T follicular helper cell (primary cell): Measurements from ENCODE around the gene DDRGK1.
"Not testable (repeated sequence)": the region's sequence is repeated elsewhere in the genome, so short reads cannot be mapped to it uniquely, and the experiment has no call there.

ENCODE experiments used
- DNase-seq: peaks from one replicate; pipeline ENCODE4 v3.0.0-alpha.2; 2020; ENCODE audit warnings: low read depth

The DDRGK1 gene

DNA sequence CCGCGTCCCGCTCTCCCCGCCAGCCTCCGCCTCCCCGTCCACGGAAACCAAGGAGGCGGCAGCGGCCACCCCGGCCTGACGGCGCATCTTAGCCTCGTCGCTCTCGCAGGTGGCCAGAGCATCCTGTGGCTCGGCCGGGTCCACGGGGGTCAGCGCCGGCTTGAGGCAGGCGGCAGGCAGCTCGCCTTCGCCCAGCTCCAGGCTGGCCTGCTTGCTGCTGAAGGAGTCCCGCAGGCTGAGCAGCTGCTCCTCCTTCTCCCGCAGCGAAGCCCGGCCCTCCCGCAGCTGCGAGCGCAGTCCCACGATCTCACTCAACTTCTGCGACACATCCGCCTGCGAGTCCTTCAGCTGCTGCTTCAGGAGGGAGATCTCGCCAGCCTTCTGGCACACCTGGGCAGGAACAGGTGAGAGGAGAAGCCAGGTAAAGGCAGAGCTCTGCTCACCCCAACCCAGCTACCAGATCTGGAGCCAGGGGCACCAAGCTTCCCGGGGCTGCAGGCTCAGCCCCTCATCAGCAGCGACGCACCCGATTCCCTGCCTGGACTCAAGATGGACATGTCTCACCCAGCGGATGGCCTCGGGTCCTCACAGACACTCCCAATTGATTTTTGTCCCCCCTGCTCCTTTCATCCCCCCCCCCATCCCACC is 39.6 kb downstream of the DDRGK1 start:
- DNase-seq, result no peak

DNA sequence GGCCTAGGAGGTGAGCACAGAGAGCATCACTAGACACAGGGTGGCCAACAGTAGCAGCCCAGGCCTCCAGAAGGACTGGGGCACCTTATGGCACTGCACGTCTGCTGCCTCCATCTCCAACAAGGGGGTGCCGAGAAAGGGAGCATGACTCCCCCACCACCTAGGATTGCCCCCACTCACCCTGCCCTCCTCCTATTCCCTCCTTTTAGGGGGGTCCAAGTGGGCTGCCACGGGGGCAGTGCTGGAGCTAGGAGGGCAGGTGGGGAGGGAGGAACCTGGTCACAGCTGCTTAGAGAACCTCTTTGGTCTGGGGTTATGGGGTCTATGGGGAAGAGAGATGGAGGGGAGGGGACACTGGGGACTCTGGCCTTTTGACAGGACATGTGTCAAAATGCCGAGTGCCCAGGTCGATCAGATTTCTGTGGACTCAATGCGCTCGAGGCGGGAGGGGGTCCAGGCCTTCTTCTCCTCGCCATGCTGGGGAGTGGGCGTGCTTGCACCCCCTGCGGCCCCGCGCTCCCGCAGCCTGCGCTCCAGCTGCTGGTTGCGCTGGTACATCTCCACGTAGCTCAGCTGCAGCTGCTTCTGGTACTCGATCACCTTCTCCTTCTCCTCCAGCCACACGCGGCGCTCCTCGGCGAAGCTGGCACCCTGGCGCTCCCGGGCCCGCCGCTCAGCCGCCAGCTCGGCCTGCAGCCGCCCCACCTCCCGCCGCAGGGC is 40.3 kb downstream of the DDRGK1 start:
- no peak for DNase-seq

DNA sequence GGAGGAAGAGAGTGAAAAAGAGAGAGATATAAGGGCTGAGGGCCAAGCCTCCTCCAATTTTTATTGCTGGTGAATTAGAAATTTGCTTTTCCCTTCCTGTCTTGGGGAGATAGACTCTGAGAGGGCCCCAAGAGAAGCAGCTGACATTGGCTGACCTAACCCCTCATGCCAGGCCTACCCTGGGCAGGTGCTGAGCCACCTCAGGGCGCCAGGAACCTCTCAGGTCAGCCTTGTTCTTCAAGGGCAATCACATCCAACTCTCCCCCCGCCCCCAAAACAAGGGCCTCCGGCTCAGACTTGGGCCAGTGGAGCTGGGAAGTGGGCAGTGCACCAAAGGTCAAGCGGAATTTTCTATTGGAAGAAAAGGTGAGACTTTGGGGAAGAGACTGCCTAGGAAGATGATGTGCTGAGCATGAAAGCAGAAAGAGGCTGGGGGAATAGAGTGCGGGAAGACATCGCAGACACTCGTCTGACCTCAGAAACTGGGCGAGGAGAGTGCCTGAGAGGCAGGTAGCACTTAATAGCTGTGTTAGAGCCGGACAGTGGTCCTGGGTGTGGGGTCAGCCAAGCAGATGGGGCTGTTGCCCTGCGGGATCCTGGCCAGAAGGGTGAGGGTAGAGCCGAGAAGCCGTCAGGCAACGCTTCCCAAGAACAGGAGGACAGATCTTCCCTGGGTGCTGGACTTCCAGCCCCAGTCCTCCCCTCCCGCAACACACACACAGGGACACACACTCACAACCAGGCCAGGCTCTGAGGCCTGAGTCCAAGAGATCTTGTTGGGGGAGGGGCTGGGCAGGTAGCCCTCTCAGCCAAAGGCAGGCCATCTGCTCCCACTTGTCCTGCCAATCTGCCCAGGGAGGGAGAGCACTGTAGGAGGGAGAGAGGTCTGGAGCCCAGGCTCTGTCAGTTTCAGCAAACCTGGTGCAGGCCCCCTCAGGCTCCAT is 41.1 kb downstream of the DDRGK1 start:
- no peak for DNase-seq

DNA sequence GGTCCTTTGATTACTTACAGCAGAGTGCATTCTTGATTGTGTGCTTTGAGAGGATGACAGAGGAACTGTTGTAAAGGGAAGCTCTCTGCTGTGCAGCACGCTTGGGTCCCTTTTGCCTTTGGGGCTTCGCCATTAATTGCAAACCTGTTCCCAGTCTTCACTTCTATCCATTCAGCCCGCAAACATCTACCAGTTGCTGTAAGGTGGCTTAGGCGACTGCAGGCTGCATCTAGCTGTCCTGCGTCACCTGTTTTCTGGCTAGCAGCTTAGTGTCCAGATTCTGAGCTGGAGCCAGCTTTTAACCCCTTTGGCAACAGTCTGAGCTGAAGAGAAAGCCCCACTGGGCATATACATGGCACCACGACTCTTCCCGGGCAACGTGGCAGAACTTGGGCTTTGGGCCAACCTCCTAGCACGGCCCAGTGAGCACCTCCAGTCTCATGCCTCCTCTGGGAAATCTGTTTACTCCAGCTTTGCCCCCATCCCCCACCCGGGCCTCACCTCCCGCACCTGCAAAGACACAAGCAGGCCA is 42.3 kb downstream of the DDRGK1 start:
- DNase-seq, result no peak

DNA sequence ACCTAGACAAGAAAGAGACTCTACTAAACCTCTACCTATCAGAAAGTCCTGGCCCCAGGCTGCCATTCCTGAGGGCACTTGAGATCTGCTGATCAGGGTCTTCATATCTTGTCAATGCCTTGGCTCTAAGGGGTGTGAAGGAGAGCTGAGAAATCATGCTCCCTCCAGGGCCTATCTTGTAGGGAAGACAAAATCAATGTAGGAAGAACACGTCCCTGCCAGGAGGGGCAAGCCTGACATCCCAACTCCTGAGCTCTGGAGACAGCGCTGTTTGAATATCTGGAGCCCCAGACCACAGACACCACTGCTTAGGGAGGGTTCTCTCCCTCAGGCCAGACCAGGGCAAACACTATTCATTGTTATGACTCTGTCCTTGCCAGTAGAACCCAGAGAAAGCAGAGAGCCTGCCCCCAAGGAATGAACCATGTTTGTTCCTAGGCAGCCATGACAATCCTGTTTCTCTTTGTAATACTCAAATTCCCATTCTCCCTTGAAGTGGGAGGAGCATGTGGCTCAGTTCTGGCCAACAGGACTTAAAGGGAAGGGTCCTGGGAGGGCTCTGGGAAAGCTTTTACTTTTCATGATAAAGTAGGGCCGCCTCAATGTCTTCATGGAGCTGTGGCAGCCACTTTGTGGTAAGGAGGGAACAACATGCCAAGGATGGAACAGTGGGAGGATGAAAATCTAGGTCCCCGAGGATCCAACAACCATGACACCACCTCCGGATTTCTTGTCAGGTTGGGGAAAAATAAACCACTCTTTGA is 43.0 kb downstream of the DDRGK1 start:
- no peak for DNase-seq

DNA sequence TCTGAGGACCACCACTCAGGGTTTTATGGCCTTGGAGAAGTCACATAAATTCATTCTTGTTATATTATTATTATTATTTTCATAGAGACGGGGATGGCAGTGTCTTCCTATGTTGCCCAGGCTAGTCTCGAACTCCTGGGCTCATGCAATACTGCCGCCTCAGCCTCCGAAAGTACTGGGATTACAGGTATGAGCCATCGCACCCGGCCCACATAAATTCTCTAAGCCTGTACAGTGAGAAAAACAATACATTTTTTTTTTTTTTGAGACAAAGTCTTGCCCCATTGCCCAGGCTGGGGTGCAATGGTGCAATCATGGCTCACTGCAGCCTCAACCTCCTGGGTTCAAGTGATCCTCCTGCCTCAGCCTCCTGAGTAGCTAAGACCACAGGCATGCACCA is 44.1 kb downstream of the DDRGK1 start:
- no peak for DNase-seq

DNA sequence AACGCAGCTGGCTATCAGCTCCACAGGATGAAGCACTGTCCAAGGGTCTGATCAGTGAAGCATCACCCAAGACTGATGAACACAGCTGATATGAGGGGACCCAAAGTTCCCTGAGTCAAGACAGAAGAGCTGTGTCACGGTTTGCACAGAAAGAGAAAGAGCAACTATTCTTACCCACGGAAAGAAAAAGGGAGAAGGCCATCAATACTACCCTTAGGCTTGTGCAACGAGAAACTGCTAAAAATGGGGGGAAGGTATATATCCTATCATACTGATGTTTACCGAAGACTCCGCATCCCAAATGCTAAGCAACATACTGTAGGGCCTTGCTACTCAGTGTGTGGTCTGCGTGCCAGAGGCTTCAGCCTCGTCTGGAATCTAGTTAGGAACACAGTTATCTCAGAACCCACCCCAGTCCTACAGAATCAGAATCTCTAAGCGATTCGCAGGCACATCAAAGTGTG is 45.5 kb downstream of the DDRGK1 start:
- no peak for DNase-seq

DNA sequence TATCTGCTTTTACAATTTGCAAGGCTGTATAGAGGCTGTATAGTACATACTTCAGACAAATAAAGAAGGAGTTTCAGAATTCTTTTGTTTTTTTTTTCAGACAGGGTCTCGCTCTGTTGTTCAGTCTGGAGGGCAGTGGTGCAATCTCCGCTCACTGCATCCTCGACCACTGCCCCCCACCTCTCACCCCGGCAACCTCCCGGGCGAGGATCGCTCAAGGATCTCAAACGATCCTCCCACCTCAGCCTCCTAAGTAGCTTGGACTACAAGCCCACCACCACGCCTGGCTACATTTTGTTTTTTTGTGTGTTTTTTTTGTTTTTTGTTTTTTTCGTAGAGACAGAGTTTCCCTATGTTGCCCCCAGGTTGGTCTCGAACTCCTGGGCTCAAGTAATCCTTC is 46.7 kb downstream of the DDRGK1 start:
- DNase-seq, result no peak

DNA sequence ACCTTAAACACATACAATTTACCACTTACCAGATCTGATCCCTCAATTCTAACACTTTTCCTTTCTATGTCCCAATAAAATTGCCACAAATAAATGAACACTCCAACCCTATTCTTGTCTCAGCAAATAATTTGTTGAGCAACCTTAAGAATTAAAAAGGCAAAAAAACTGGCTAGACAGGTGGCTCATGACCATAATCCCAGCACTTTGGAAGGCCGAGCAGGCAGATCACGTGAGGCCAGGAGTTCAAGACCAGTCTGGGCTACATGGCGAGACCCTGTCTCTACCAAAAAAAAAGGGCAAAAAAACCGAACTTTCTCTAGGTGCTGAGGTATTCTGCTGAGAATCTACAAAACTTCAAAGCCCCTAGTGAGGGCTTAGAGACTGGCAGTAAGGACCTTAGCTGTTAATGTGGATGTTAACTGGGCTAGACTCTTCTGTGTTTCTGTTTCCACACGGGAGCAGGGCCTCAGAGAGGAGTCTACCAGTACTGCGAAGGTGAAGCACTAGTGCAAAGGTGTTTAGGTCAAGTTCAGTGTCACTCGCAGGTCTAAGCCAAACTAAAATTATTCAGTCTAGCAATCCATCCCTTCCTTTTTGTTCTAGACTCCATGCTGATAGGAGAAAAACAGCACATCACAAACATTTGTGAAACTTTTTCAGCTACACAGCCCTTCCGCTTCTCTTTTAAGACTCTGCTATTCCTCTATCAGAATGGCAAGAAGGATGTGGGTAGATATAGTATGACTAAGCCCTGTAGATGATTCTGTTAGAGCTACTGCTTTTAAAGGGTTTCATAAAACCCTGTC is 47.5 kb downstream of the DDRGK1 start:
- DNase-seq, result no peak

DNA sequence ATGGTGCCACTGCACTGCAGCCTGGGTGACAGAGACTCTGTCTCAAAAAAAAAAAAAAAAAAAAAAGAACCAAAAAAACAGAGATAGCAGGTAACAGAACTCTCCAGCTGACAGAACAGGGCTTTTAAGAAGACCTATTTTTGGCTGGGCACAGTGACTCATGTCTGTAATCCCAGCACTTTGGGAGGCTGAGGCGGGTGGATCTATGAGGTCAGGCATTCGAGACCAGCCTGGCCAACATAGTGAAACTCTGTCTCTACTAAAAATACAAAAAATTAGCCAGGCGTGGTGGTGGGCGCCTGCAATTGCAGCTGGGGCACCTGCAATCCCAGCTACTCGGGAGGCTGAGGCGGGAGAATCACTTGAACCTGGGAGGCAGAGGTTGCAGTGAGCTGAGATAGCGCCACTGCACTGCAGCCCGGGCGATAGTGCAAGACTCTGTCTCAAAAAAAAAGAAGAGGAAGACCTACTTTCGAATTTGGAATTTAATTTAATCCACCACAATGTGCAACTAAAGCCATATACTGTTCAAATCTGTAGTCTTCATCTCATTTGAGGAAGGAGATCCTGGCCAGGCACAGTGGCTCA is 52.3 kb downstream of the DDRGK1 start:
- DNase-seq, result not testable (repeated sequence)

DNA sequence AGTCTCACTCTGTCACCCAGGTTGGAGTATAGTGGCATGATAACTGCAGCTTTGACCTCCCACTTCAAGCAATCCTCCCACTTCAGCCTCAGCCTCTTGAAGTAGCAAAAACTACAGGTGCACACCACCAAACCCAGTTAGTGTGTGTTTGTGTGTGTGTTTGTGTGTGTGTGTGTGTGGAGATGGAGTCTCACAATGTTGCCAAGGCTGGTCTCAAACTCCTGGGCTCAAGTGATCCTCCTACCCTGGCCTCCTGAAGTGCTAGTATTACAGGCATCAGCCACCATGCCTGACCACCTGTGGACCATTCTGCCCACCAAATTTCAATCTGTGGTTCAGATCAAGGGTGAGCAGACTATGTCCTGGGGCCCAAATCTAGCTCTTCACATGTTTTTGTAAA is 53.6 kb downstream of the DDRGK1 start:
- DNase-seq, result no peak

DNA sequence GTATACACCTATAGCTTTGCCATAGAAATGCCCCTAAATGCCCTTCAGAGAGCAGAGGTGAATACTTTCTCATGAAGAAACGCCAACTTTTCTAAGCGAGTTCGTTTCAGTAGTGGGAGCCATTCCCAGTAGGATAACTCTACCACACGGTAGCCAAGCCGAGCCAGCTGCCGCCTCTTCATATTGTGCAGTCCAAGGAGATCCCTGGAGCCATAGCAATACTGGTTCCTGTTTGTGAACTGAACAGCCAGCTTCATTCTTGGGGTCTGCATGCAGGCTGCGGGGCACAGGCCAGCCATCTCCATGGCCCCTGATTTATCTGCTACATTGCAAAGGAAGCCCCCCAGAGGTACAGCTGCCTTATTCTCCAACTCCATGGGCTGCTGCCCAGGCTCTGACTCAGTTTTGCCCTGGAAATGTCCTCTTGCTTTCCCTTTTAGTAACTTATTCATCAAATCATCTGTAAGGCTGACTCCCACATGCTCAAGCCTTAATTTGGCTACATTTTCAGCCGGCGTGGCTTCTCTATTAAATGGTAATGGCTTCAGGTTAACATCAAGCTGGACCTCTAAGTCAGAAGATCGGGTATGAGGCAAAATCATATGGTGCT is 57.6 kb downstream of the DDRGK1 start:
- DNase-seq, result no peak

DNA sequence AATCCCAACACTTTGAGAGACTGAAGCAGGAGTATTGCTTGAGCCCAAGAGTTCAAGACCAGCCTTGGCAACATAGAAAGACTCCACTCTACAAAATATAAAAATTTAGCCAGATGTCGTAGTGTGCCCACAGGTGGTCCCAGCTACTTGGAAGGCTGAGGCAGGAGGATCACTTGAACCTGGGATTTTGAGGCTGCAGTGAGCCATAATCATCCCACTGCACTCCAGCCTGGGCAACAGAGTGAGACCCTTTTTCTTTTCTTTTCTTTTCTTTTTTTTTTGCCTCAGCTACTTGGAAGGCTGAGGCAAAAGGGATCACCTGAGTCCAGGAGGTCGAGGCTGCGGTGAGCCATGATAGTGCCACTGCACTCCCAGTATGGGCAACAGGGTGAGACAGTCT is 62.7 kb downstream of the DDRGK1 start:
- no peak for DNase-seq
